Endothelial cell of umbilical vein (primary cell): Measurements from ENCODE around the gene DPP7. TPM values are rescaled to one million over a fixed set of nuclear protein-coding genes. Genes with fewer than 3 reads are reported as not detected.
"Not testable (repeated sequence)": the region's sequence is repeated elsewhere in the genome, so short reads cannot be mapped to it uniquely, and the experiment has no call there.

Experiments used
- BruUV-seq: library from RNA; stranded (reverse); fragments of 400-500 nt; replicated peaks from 2 replicates; lab custom pipeline; 2021; lab: Mats Ljungman, UMichigan
- CTCF ChIA-PET: fragments of 300-600, 350-600 bp; sonication (Branson Sonifier 250); formaldehyde crosslinking; loops from one replicate; lab custom pipeline; 2021; ENCODE audit warnings: antibody characterized with exemption, inconsistent platforms; lab: Charles Lee
- POLR2A ChIA-PET: fragments of 300-600, 350-600 bp; sonication (Branson Sonifier 250); formaldehyde crosslinking; loops from one replicate; lab custom pipeline; 2021; ENCODE audit warnings: antibody characterized with exemption, inconsistent platforms; lab: Charles Lee
- DNase-seq: peaks from one replicate; pipeline ENCODE4 v3.0.0-alpha.2; 2011; ENCODE audit warnings: low read depth, low spot score
- FAIRE-seq: peaks from 2 replicates; lab custom pipeline; 2011; peaks lifted over from hg19 to GRCh38; lab: Jason Lieb, UNC
- H2AFZ ChIP-seq: 2 replicates; pipeline ENCODE4 v1.6.0; 2012; ENCODE audit warnings: low read depth, low read length, control low read depth, inconsistent platforms
- H3K27ac ChIP-seq: 2 replicates; pipeline ENCODE4 v1.5.1; 2011; ENCODE audit warnings: low read depth, mild to moderate bottlenecking, control low read depth, low read length, moderate library complexity; ENCODE audit not compliant: insufficient read depth
- H3K27me3 ChIP-seq, 2 experiments: 2 replicates each; pipeline versions ENCODE4 v1.6.0 to v1.6.1; 2011; ENCODE audit warnings: low read length in 2 of 2, mixed read lengths in 1 of 2; ENCODE audit not compliant: control insufficient read depth in 2 of 2, insufficient read depth in 2 of 2
- H3K36me3 ChIP-seq, 2 experiments: 2 replicates in 1 of 2; 3 replicates in 1 of 2; pipeline ENCODE4 v1.5.1; 2011; ENCODE audit warnings: low read length in 2 of 2, mild to moderate bottlenecking in 1 of 2, moderate library complexity in 1 of 2; ENCODE audit not compliant: control insufficient read depth in 2 of 2, insufficient read depth in 2 of 2; ENCODE audit errors: extremely low read depth in 1 of 2
- H3K4me1 ChIP-seq: 3 replicates; pipeline ENCODE4 v1.5.1; 2011; ENCODE audit warnings: mild to moderate bottlenecking, low read length; ENCODE audit not compliant: control insufficient read depth, insufficient read depth; ENCODE audit errors: extremely low read depth
- H3K4me2 ChIP-seq: 2 replicates; pipeline ENCODE4 v1.6.1; 2011; ENCODE audit warnings: low read length, control low read depth, mixed read lengths; ENCODE audit not compliant: insufficient read depth
- H3K4me3 ChIP-seq, 3 experiments: fragments of 200-600 bp in 1 of 3; sonication (generic), shearing (Covaris generic) in 1 of 3; replicated peaks in 1 of 3; 2 replicates each; pipeline ENCODE4 v1.5.1; 2011 to 2016; ENCODE audit warnings: control low read depth in 3 of 3, low read length in 3 of 3, mild to moderate bottlenecking in 2 of 3, inconsistent platforms in 1 of 3, low read depth in 1 of 3, moderate library complexity in 1 of 3; ENCODE audit not compliant: insufficient read depth in 1 of 3
- H3K79me2 ChIP-seq: 2 replicates; pipeline ENCODE4 v1.6.0; 2012; ENCODE audit warnings: low read length, inconsistent platforms; ENCODE audit not compliant: control insufficient read depth, insufficient read depth
- H3K9ac ChIP-seq: replicated peaks from 2 replicates; pipeline ENCODE3; 2011; ENCODE audit warnings: low read length, control low read depth; ENCODE audit not compliant: insufficient read depth; ENCODE audit errors: extremely low read depth
- H3K9me1 ChIP-seq: replicated peaks from 3 replicates; pipeline ENCODE4 v1.6.0; 2011; ENCODE audit warnings: mild to moderate bottlenecking, low read length; ENCODE audit not compliant: control insufficient read depth, insufficient read depth; ENCODE audit errors: extremely low read depth
- H3K9me3 ChIP-seq: replicated peaks from 2 replicates; pipeline ENCODE4 v1.5.1; 2012; ENCODE audit warnings: low read length, inconsistent platforms; ENCODE audit not compliant: control insufficient read depth, insufficient read depth
- H4K20me1 ChIP-seq: replicated peaks from 2 replicates; pipeline ENCODE3; 2011; ENCODE audit warnings: mild to moderate bottlenecking, low read length; ENCODE audit not compliant: control insufficient read depth, insufficient read depth; ENCODE audit errors: extremely low read depth
- EZH2 ChIP-seq: IDR thresholded peaks from 2 replicates; pipeline ENCODE4 v1.6.1; 2012; ENCODE audit warnings: borderline replicate concordance, low read depth, mild to moderate bottlenecking, moderate library complexity, low read length, inconsistent platforms; ENCODE audit not compliant: severe bottlenecking
- FOS ChIP-seq: IDR thresholded peaks from 2 replicates; pipeline ENCODE4 v1.6.1; 2011; ENCODE audit warnings: mild to moderate bottlenecking, low read length, moderate library complexity, borderline replicate concordance; ENCODE audit not compliant: insufficient read depth
- GATA2 ChIP-seq: IDR thresholded peaks from 2 replicates; pipeline ENCODE4 v1.7.0; 2011; ENCODE audit warnings: low read depth, mild to moderate bottlenecking, moderate library complexity, mixed read lengths, low read length; ENCODE audit not compliant: insufficient read length, insufficient read depth
- JUN ChIP-seq: IDR thresholded peaks from 2 replicates; pipeline ENCODE4 v1.6.1; 2011; ENCODE audit warnings: borderline replicate concordance, low read depth; ENCODE audit not compliant: insufficient read length, insufficient read depth
- MYC ChIP-seq: IDR thresholded peaks from one replicate; pipeline ENCODE4 v1.6.1; 2011; ENCODE audit warnings: mild to moderate bottlenecking, low read depth, low read length
- POLR2A ChIP-seq: IDR thresholded peaks from 2 replicates; pipeline ENCODE4 v1.6.1; 2012; ENCODE audit warnings: low read depth, mild to moderate bottlenecking, control low read depth, low read length
- POLR2AphosphoS5 ChIP-seq: IDR thresholded peaks from 2 replicates; pipeline ENCODE4 v1.6.1; 2012; ENCODE audit warnings: low read depth, mild to moderate bottlenecking, control low read depth, low read length, moderate library complexity; ENCODE audit not compliant: insufficient read depth
- dilution Hi-C: fragments of 300-500 bp; cut with MboI; formaldehyde crosslinking; loops from one replicate; pipeline ENCODE4 v1.15.0; 2019; ENCODE audit warnings: low sequenced_read_pairs; ENCODE audit not compliant: extremely low pct_ligation_motif_present
- intact Hi-C: fragments of 100-400 bp; cut with micrococcal nuclease; formaldehyde crosslinking; loops from one replicate; pipeline ENCODE4 v1.10.0; 2022
- polyA plus RNA-seq, 4 experiments: library from polyadenylated mRNA; depleted of rRNA in 3 of 4; stranded (reverse) in 3 of 4; unstranded in 1 of 4; fragments of >200 nt; gene quantifications; 2 replicates each; pipeline versions ENCODE4 v1.2.1 to v1.2.3, GENCODE V29; 2011 to 2012; ENCODE audit warnings: missing spikeins in 1 of 4
- total RNA-seq: library from RNA; stranded (reverse); gene quantifications from 2 replicates; pipeline ENCODE4 v1.2.3, GENCODE V29; 2021
- TF ChIP-seq, protein P1 (sequence below): IDR thresholded peaks from 2 replicates; pipeline ENCODE4 v1.6.1; 2011; ENCODE audit not compliant: insufficient read depth, insufficient read length
- TF ChIP-seq, protein P2 (sequence below), 2 donors: IDR thresholded peaks; 1 replicate in 1 of 2; 2 replicates in 1 of 2; pipeline ENCODE4 v1.5.1; 2011; ENCODE audit warnings: low read length in 2 of 2, mild to moderate bottlenecking in 2 of 2, moderate library complexity in 2 of 2, control low read depth in 1 of 2, inconsistent platforms in 1 of 2, low read depth in 1 of 2; ENCODE audit not compliant: insufficient read depth in 1 of 2; ENCODE audit errors: extremely low read depth in 1 of 2

Gene DPP7
- total and polyA plus RNA-seq, 2 donors (not counting 3 experiments of a cell fraction or from before 2014, with no cell fraction given): 149 to 200 TPM

DNA sequence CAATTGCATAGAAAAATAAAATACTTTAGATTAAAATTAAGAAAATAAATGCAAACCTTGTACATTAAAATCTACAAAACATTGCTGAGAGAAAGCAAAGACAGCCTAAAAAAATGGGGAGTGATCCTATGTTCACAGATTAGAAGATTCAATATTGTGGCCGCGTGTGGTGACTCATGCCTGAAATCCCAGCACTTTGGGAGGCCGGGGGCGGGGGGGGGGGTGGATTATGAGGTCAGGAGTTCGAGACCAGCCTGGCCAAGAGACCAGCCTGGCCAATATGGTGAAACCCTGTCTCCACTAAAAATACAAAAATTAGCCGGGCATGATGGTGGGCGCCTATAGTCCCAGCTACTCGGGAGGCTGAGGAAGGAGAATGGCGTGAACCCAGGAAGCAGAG lies 20.6 kb upstream of the DPP7 start:
- H3K4me1 ChIP-seq, H3K79me2 ChIP-seq, dilution Hi-C loops, H3K4me2 ChIP-seq, BruUV-seq, H3K9ac ChIP-seq, H3K27ac ChIP-seq, DNase-seq, H3K9me3 ChIP-seq, H3K4me3 ChIP-seq, FAIRE-seq, H2AFZ ChIP-seq, H4K20me1 ChIP-seq, H3K36me3 ChIP-seq, intact Hi-C loops, H3K9me1 ChIP-seq: not testable (repeated sequence)
- CTCF ChIA-PET: interaction anchor here (0.7 to 2.6 kb wide), 4 partner anchors 17 to 102 kb away, joined by 3 to 10 read pairs (median 4); no protein-coding TSS in a partner anchor
- POLR2A ChIA-PET: interaction anchor here (0.7 kb wide), 1 partner anchor 23 kb away, joined by 3 read pairs; no protein-coding TSS in a partner anchor
- peaks cover 27 to 30% of the 10 kb centered on the region in 2 experiments for H3K27me3 ChIP-seq

DNA sequence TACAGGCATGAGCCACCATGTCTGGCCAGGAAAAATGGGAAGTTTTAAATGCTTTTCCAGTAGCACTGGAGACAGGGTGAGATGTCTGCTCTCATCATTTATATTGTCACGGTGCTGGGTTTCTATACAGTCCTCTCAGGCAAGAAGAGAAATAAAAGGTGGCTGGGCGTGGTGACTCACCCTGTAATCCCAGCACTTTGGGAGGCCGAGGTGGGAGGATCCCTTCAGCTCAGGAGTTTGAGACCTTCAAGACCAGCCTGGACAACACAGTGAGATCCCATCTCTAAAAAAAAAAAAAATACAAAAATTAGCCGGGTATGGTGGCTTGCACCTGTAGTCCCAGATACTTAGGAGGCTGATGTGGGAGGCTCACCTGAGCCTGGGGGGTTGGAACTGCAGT lies 19.7 kb upstream of the DPP7 start:
- H3K4me1 ChIP-seq: peaks cover 5% of the 10 kb centered on the region
- no peaks in the 10 kb centered on the region for H3K9me3 ChIP-seq
- ChIA-PET POLR2A (no interaction called here), CTCF (interaction anchor here (1.3 to 2.6 kb wide), 2 partner anchors 68 to 102 kb away, joined by 3 to 10 read pairs; no protein-coding TSS in a partner anchor)
- intact Hi-C loops: no loop called here
- no peaks in the 10 kb centered on the region for H3K36me3 ChIP-seq
- H3K79me2 ChIP-seq: peaks cover under 1% of the 10 kb centered on the region
- TF ChIP-seq POLR2AphosphoS5 (no peak), JUN (no peak), EZH2 (no peak), GATA2 (no peak), MYC (no peak), POLR2A (no peak), FOS (no peak)
- TF ChIP-seq, protein P1, sequence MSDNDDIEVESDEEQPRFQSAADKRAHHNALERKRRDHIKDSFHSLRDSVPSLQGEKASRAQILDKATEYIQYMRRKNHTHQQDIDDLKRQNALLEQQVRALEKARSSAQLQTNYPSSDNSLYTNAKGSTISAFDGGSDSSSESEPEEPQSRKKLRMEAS: no peak
- TF ChIP-seq, protein P2, sequence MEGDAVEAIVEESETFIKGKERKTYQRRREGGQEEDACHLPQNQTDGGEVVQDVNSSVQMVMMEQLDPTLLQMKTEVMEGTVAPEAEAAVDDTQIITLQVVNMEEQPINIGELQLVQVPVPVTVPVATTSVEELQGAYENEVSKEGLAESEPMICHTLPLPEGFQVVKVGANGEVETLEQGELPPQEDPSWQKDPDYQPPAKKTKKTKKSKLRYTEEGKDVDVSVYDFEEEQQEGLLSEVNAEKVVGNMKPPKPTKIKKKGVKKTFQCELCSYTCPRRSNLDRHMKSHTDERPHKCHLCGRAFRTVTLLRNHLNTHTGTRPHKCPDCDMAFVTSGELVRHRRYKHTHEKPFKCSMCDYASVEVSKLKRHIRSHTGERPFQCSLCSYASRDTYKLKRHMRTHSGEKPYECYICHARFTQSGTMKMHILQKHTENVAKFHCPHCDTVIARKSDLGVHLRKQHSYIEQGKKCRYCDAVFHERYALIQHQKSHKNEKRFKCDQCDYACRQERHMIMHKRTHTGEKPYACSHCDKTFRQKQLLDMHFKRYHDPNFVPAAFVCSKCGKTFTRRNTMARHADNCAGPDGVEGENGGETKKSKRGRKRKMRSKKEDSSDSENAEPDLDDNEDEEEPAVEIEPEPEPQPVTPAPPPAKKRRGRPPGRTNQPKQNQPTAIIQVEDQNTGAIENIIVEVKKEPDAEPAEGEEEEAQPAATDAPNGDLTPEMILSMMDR (IDR thresholded peaks at IDR 0.05; ENCODE audit: extremely low read depth in 1 of 2, insufficient read depth in 1 of 2, low read depth in 1 of 2, low read length in 2 of 2): no peak
- dilution Hi-C loops: no loop called here
- no peaks in the 10 kb centered on the region for H3K9me1 ChIP-seq
- FAIRE-seq (no peak), DNase-seq (no peak)
- no peak overlapping the region for H3K9ac ChIP-seq
- H3K27me3 ChIP-seq: peaks cover 21 to 22% of the 10 kb centered on the region in 2 experiments
- no TSS peak for BruUV-seq
- H4K20me1 ChIP-seq: no peaks in the 10 kb centered on the region
- no peak overlapping the region for H3K27ac ChIP-seq
- H3K4me3 ChIP-seq: no peak overlapping the region
- no peak overlapping the region for H2AFZ ChIP-seq
- H3K4me2 ChIP-seq: no peak overlapping the region
